Loucy (cell line): ENCODE data around the gene DLGAP1.

Experiments
- EZH2phosphoT487 ChIP-seq: fragments of 200-600 bp; IDR thresholded peaks from 2 replicates; pipeline ENCODE4 v1.6.1; 2018; ENCODE audit warnings: antibody characterized with exemption, mild to moderate bottlenecking, moderate library complexity, borderline replicate concordance
- TF ChIP-seq, protein P1 (sequence below): fragments of 200-600 bp; sonication (generic); conservative IDR thresholded peaks from 2 replicates; pipeline ENCODE4 v1.5.1; 2014; ENCODE audit warnings: mild to moderate bottlenecking, antibody characterized with exemption, low read length

DNA sequence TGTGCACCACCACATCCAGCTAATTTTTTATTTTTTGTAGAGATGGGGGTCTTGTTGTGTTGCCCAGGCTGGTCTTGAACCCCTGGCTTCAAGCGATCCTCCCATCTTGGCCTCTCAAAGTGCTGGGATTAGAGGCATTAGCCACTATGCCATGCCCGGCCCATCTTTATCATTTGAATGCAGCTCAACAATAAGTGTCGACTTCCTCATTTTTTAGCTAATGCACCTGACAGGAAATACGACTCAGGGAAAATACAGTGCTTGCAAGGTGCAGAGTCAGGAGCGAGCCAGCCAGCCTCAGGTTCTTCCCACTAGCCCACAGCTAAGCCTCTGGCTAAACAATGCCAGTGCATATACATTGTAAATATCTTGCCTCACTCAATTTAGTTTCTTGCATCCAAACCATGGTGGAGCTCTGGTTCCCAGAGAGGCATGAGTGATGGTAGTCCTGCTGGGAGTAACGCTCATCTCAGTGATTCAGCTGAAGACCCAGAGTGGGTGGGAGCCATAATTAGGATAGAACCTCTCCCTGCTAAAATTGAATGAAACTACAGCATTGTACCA is 870.1 kb downstream of the DLGAP1 start:
- TF ChIP-seq, protein P1, sequence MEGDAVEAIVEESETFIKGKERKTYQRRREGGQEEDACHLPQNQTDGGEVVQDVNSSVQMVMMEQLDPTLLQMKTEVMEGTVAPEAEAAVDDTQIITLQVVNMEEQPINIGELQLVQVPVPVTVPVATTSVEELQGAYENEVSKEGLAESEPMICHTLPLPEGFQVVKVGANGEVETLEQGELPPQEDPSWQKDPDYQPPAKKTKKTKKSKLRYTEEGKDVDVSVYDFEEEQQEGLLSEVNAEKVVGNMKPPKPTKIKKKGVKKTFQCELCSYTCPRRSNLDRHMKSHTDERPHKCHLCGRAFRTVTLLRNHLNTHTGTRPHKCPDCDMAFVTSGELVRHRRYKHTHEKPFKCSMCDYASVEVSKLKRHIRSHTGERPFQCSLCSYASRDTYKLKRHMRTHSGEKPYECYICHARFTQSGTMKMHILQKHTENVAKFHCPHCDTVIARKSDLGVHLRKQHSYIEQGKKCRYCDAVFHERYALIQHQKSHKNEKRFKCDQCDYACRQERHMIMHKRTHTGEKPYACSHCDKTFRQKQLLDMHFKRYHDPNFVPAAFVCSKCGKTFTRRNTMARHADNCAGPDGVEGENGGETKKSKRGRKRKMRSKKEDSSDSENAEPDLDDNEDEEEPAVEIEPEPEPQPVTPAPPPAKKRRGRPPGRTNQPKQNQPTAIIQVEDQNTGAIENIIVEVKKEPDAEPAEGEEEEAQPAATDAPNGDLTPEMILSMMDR, result no peak
- TF ChIP-seq EZH2phosphoT487, result no peak
